PC-3 (cell line): Measurements from ENCODE around the gene CCDC38. TPM values are rescaled to one million over a fixed set of nuclear protein-coding genes. Genes with fewer than 3 reads are reported as not detected.

Experiments used
- ATAC-seq: fragments of 200-7000 bp; cut with Tn5 transposase; 2 replicates; pipeline ENCODE4 v1.9.1; 2020; ENCODE audit warnings: mild to moderate bottlenecking, moderate library complexity
- BruUV-seq: library from RNA; stranded (reverse); fragments of 400-500 nt; replicated peaks from 2 replicates; lab custom pipeline; 2021; lab: Mats Ljungman, UMichigan
- CTCF ChIA-PET: fragments of 300-600 bp; sonication (Branson Sonifier 250); formaldehyde crosslinking; loops from one replicate; lab custom pipeline; 2022; ENCODE audit warnings: antibody characterized with exemption; lab: Charles Lee
- POLR2A ChIA-PET: fragments of 300-600 bp; sonication (Branson Sonifier 250); formaldehyde crosslinking; loops from one replicate; lab custom pipeline; 2022; ENCODE audit warnings: antibody characterized with exemption; ENCODE audit not compliant: unreplicated experiment; lab: Charles Lee
- DNase-seq: peaks from one replicate; pipeline ENCODE4 v3.0.0-alpha.2; 2015
- H2AFZ ChIP-seq: fragments of 300-600 bp; sonication (generic); 2 replicates; pipeline ENCODE4 v1.6.0; 2016; ENCODE audit warnings: antibody characterized with exemption, low read length
- H3F3A ChIP-seq: fragments of 300-600 bp; sonication (generic); one replicate; pipeline ENCODE4 v1.6.0; 2017; ENCODE audit warnings: antibody characterized with exemption, low read length, control low read depth, mild to moderate bottlenecking; ENCODE audit not compliant: unreplicated experiment
- H3K27ac ChIP-seq: fragments of 300-600 bp; sonication (generic); 2 replicates; pipeline ENCODE4 v1.5.1; 2016; ENCODE audit warnings: mild to moderate bottlenecking, low read length
- H3K27me3 ChIP-seq: fragments of 300-600 bp; sonication (generic); 2 replicates; pipeline ENCODE4 v1.6.1; 2016; ENCODE audit warnings: low read length, mixed read lengths
- H3K36me3 ChIP-seq: fragments of 300-600 bp; sonication (generic); 2 replicates; pipeline ENCODE4 v1.6.1; 2016; ENCODE audit warnings: low read depth, mixed run types, low read length, mixed read lengths
- H3K4me1 ChIP-seq: fragments of 300-600 bp; sonication (generic); 2 replicates; pipeline ENCODE4 v1.5.1; 2016; ENCODE audit warnings: low read length; ENCODE audit not compliant: insufficient read depth
- H3K4me2 ChIP-seq: fragments of 300-600 bp; sonication (generic); 2 replicates; pipeline ENCODE4 v1.6.0; 2016; ENCODE audit warnings: low read length
- H3K4me3 ChIP-seq: fragments of 300-600 bp; sonication (generic); 2 replicates; pipeline ENCODE4 v1.5.1; 2016; ENCODE audit warnings: mild to moderate bottlenecking, low read length, mixed read lengths
- H3K79me2 ChIP-seq: fragments of 300-600 bp; sonication (generic); 2 replicates; pipeline ENCODE4 v1.6.1; 2017; ENCODE audit warnings: low read length, mixed read lengths
- H3K9ac ChIP-seq: fragments of 300-600 bp; sonication (generic); 2 replicates; pipeline ENCODE4 v1.6.0; 2016; ENCODE audit warnings: mild to moderate bottlenecking, low read length
- H3K9me2 ChIP-seq: fragments of 300-600 bp; sonication (generic); replicated peaks from 2 replicates; pipeline ENCODE4 v1.6.1; 2016; ENCODE audit warnings: mixed run types, low read length, mixed read lengths
- H3K9me3 ChIP-seq: fragments of 300-600 bp; sonication (generic); 2 replicates; pipeline ENCODE4 v1.6.1; 2016; ENCODE audit warnings: low read length, mixed read lengths
- H4K20me1 ChIP-seq: fragments of 300-600 bp; sonication (generic); 2 replicates; pipeline ENCODE4 v1.6.1; 2016; ENCODE audit warnings: low read length, mixed read lengths
- CTCF ChIP-seq: fragments of 300-600 bp; sonication (generic); conservative IDR thresholded peaks from 2 replicates; pipeline ENCODE4 v1.5.1; 2017; ENCODE audit warnings: antibody characterized with exemption, low read depth, mild to moderate bottlenecking, low read length
- EZH2 ChIP-seq: fragments of 300-600 bp; sonication (generic); IDR thresholded peaks from one replicate; pipeline ENCODE4 v1.6.1; 2017; ENCODE audit warnings: antibody characterized with exemption, mild to moderate bottlenecking, low read length; ENCODE audit not compliant: unreplicated experiment
- EZH2phosphoT487 ChIP-seq: fragments of 300-600 bp; sonication (generic); IDR thresholded peaks from 2 replicates; pipeline ENCODE4 v1.6.1; 2018; ENCODE audit warnings: mild to moderate bottlenecking, antibody characterized with exemption, low read length, borderline replicate concordance
- intact Hi-C: fragments of 100-400 bp; cut with micrococcal nuclease; formaldehyde crosslinking; loops from 2 replicates; pipeline ENCODE4 v1.9.0; 2023
- total RNA-seq: library from RNA; depleted of rRNA; stranded (reverse); fragments of >200 nt; gene quantifications from 2 replicates; pipeline ENCODE4 v1.2.3, GENCODE V29; 2014

CCDC38 gene
- total RNA-seq, 1 experiment from 2014 or later: not detected

GRCh38 chr12:95918194-95918993 lies 24.0 kb downstream of the CCDC38 start:
- BruUV-seq: no TSS peak
- POLR2A ChIA-PET: interaction anchor here (0.5 kb wide), 1 partner anchor 41 kb away, joined by 4 read pairs; no protein-coding TSS in a partner anchor

GRCh38 chr12:95909871-95910270 lies 32.5 kb downstream of the CCDC38 start:
- CTCF ChIA-PET: interaction anchor here (0.6 kb wide), 1 partner anchor 11 kb away, joined by 3 read pairs; no protein-coding TSS in a partner anchor
- H3K27me3 ChIP-seq: peaks cover 20% of the 10 kb centered on the region

More at GRCh38 chr12:95918194-95918993, 24.0 kb downstream of the CCDC38 start:
- H3F3A ChIP-seq: no peaks in the 10 kb centered on the region
- TF ChIP-seq CTCF (peak; percentile 93), EZH2 (no peak)
- no peaks in the 10 kb centered on the region for H3K9me3 ChIP-seq
- CTCF ChIA-PET: interaction anchor here (0.9 to 1.5 kb wide), 4 partner anchors 10 to 81 kb away, joined by 3 to 11 read pairs (median 6); partner anchors contain the start of gene CCDC38
- H3K9ac ChIP-seq: no peak overlapping the region
- no peaks in the 10 kb centered on the region for H3K36me3 ChIP-seq
- H3K4me3 ChIP-seq: no peak overlapping the region
- H4K20me1 ChIP-seq: no peaks in the 10 kb centered on the region
- H3K9me2 ChIP-seq: no peaks in the 10 kb centered on the region
- H2AFZ ChIP-seq: peak overlapping the region; percentile 33; the same call in 1 of the 2 replicates
- intact Hi-C loops: loop anchor here (1.0 kb wide), 2 partner anchors 41 to 80 kb away; no protein-coding TSS in a partner anchor
- no peak overlapping the region for H3K4me2 ChIP-seq
- peaks cover 15% of the 10 kb centered on the region for H3K27me3 ChIP-seq
- peak; percentile 70 for DNase-seq
- peak; percentile 97 for ATAC-seq
- H3K79me2 ChIP-seq: no peaks in the 10 kb centered on the region
- no peaks in the 10 kb centered on the region for H3K4me1 ChIP-seq
- no peak overlapping the region for H3K27ac ChIP-seq

More at GRCh38 chr12:95909871-95910270, 32.5 kb downstream of the CCDC38 start:
- no TSS peak for BruUV-seq
- no peaks in the 10 kb centered on the region for H3K9me3 ChIP-seq
- TF ChIP-seq EZH2phosphoT487 (no peak), EZH2 (no peak), CTCF (no peak)
- no peak overlapping the region for H3K4me2 ChIP-seq
- H3K9me2 ChIP-seq: 0 out of 2 replicates have a peak, but pooled peaks cover 4% of the 10 kb centered on the region
- no peaks in the 10 kb centered on the region for H3K36me3 ChIP-seq
- no peak overlapping the region for H3K4me3 ChIP-seq
- no peaks in the 10 kb centered on the region for H3F3A ChIP-seq
- no peaks in the 10 kb centered on the region for H4K20me1 ChIP-seq
- DNase-seq (no peak), ATAC-seq (no peak)
- no peaks in the 10 kb centered on the region for H3K79me2 ChIP-seq
- H3K4me1 ChIP-seq: no peaks in the 10 kb centered on the region
- POLR2A ChIA-PET: no interaction called here
- H2AFZ ChIP-seq: no peak overlapping the region
- no peak overlapping the region for H3K27ac ChIP-seq
- H3K9ac ChIP-seq: no peak overlapping the region
- intact Hi-C loops: no loop called here
